PC-3 (cell line): Measurements from ENCODE around the gene EXOSC3.

Experiments used
- CTCF ChIP-seq: fragments of 300-600 bp; sonication (generic); conservative IDR thresholded peaks from 2 replicates; pipeline ENCODE4 v1.5.1; 2017; ENCODE audit warnings: antibody characterized with exemption, low read depth, mild to moderate bottlenecking, low read length
- EZH2 ChIP-seq: fragments of 300-600 bp; sonication (generic); IDR thresholded peaks from one replicate; pipeline ENCODE4 v1.6.1; 2017; ENCODE audit warnings: antibody characterized with exemption, mild to moderate bottlenecking, low read length; ENCODE audit not compliant: unreplicated experiment
- EZH2phosphoT487 ChIP-seq: fragments of 300-600 bp; sonication (generic); IDR thresholded peaks from 2 replicates; pipeline ENCODE4 v1.6.1; 2018; ENCODE audit warnings: mild to moderate bottlenecking, antibody characterized with exemption, low read length, borderline replicate concordance

DNA sequence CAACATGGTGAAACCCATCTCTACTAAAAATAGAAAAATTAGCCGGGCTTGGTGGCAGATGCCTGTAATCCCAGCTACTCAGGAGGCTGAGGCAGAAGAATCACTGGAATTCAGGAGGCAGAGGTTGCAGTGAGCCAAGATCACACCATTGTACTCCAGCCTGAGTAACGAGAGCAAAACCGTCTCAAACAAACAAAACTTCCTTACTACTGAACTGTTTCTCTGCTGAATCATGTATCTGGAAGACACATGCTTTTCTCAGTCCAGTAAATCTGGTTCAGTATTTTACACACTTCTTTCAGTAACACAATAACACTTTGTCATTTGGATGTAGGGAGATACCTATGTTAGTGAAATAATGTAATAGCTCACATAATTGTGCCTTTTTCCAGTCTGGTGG lies 23.4 kb downstream of the EXOSC3 start:
- no peak for TF ChIP-seq CTCF
- TF ChIP-seq EZH2: no peak
- no peak for TF ChIP-seq EZH2phosphoT487
